Measurements from ENCODE around the gene ALKBH5.

Gene ALKBH5

DNA sequence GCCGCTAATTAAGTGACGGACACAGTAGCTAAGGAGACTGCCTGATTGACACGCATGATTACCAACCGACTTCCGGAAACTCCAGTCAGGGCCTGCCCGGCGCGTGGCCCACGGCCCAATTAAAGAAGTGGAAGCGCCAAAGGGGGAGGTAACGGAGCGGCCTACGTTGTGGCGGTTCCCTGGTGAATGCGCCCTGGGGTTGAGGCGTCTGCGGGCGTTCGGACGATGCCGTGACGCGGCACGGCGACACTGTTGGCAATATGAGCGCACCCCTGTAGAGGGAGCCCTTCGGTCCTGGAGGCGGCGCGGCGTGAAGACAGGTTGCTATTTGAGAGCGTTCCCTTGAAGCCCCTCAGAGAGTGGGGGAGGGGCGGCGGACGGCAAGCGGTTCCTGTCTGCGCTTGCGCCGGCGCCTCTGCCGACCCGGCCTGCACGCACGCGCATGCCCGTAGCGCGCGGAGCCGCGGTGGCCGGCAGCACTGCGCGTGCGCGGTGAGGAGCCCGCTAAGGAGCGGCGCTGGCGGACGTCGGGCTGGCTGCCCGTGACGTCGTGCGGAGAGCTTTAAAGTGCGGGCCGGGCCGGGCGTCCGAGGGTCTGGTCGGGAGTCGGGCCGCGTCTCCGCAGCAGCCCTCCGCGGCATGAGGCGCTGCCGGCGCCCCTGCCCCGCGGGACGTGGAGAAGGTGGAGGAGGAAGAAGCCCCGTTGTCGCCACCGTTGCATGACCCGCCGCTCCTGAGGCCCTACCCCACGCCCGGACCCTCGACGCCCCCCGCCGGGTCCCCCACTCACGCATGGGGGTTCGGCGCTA is at the start of gene ALKBH5:
Gene ALKBH5, plus strand, starts transcription at position 495 of the 809 bp plus-strand sequence. CDS start 416 bp downstream, outside the sequence.
- DNase-seq (ENCODE audit: low spot score), result peak; percentile 99

DNA sequence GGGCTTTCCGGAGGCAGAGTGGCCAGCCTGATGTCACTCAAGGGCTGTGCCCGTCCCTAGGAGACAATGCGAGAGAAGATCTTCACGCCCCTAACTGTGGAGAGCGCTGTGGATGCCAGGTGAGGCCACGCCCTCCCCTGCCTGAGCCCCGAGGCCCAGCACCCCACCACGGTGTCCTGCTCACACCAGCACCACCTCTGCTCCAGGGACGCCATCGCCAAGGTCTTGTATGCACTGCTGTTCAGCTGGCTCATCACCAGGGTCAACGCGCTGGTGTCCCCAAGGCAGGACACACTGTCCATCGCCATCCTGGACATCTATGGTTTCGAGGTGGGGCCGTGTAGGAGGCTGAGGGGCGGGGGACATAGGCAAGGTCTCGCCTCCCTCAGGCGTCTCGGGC is 47.3 kb upstream of the ALKBH5 start:
- no peak for DNase-seq (ENCODE audit: low spot score)

GRCh38 chr17:18138065-18138749 is 45.4 kb upstream of the ALKBH5 start:
- DNase-seq (ENCODE audit: low spot score), result no peak

GRCh38 chr17:18139092-18139491 is 44.5 kb upstream of the ALKBH5 start:
- DNase-seq (ENCODE audit: low spot score), result no peak

GRCh38 chr17:18139498-18139897 is 44.1 kb upstream of the ALKBH5 start:
- no peak for DNase-seq (ENCODE audit: low spot score)

DNA sequence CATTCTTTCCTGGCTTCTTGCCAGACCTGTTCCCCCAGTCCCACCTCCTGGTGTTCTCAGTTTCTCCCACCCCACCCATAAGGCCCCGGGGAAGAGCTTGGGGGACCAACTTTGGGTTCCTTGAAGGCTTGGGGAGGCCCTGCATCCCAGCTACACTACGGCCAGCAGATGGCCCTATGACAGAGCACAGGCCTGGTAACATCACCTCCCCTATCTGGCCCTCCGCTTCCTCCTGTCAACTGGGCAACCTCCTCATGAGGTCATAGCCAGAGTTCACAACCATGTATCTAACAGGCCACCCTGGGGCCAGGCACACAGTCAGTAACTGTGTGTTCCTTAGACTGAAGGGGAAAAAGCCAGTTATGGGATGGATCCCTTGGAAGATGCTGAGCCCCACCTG is 43.7 kb upstream of the ALKBH5 start:
- DNase-seq (ENCODE audit: low spot score), result no peak

DNA sequence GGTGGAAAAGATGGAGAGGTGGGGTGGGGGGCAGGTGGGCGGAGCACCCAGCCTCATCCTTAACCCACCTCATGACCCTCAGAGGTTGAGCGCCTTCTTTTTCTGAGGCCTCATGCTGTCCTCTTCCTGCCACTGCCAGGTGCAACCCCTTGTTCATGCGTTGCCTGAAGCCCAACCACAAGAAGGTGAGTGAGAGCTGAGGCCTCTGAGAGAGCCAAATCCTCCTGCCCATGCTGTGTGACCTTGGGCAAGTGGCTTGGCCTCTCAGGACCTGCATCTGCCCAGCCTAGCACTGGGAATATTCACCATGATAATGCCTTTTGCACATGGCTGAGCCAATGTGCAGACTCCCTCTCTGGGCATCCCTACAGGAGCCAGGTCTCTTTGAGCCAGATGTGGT is 43.0 kb upstream of the ALKBH5 start:
- no peak for DNase-seq (ENCODE audit: low spot score)

DNA sequence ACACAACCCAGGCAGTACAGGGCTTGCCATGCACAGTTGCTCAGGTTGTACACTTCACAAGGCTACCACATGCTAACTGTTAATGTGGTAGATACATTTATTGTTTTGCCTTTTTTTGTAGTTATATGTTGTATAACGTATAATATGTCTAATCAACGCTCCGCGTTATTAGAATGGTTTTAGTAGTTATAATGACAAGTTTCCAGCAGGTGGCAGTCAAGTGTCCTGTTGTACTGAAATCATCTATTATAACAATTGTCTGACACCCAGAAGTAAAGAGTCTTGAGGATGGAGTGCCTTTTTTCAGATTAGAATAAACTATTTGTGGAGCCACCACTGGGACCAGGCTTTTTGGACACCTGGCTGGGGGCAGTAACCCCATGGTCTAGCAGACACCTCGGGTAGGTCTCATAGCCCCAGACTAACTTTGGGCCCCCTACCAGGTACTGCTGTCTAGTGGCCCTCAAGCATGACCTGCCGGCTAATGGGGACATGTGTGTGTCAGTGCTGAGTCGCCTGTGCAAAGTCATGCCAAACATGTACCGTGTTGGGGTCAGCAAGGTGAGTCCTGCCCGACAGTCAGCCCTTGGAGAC is 42.3 kb upstream of the ALKBH5 start:
- DNase-seq (ENCODE audit: low spot score), result peak; percentile 68

- no peak for DNase-seq (ENCODE audit: low spot score)
Observed at GRCh38 chr17:18142417-18142816, 41.2 kb upstream of the ALKBH5 start.

GRCh38 chr17:18143044-18143936 is 40.3 kb upstream of the ALKBH5 start:
- DNase-seq (ENCODE audit: low spot score), result no peak

- DNase-seq (ENCODE audit: low spot score), result no peak
Observed at GRCh38 chr17:18144261-18144660, 39.4 kb upstream of the ALKBH5 start.

DNA sequence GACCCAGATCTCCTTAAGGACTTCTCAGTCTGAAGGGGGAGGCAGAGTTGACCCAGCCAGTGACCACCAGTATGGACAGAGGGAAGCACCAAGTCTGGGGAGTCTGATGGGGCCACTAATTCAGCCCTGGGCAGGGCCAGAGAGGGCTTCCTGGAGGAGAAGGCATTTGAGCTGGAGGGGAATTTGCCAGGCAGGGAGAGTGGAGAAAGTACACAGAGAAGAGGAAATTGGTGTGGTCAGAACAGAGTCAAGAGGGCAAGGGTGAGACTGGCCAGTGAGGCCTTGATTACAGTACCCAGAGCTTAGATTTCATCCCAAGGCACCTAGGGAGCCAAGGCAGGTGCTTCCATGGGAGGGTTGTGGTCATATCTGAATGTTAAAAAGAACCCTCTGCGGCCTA is 38.8 kb upstream of the ALKBH5 start:
- DNase-seq (ENCODE audit: low spot score), result no peak

GRCh38 chr17:18145811-18146210 is 37.8 kb upstream of the ALKBH5 start:
- no peak for DNase-seq (ENCODE audit: low spot score)

DNA sequence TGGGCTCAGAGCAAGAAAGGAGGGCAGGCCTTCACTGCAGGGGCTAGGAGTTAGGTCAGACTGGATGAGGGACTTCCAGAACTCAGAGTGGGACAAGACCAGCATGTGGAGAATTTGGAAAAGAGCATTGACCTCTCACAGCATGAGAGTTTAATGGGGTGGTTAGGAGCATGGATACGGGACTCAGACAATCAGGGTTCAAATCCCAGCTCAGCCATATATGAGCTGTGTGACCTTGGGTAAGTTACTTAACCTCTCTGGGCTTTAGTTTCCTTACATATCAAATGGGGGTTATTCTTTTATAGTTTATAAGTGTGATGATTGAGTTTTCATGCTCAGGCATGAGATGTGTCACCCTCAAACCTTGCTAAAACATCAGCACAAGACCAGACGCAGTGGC is 37.4 kb upstream of the ALKBH5 start:
- no peak for DNase-seq (ENCODE audit: low spot score)

- no peak for DNase-seq (ENCODE audit: low spot score)
Observed at GRCh38 chr17:18146980-18147379, 36.6 kb upstream of the ALKBH5 start.

DNA sequence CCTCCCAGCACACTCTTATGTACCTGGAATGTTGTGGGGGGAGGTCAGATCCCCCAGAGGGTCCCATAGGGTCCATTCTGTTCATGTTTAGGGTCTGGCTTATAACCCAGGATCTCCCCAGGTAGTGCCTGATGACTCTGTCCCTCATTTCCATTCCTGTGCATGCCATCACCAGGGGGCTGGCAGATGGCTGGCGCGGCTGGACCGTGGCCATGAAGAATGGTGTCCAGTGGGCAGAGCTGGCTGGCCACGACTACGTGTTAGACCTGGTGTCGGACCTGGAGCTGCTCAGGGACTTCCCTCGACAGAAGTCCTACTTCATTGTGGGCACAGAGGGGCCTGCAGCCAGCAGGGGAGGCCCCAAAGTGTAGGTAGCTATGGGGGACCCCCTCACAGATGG is 35.0 kb upstream of the ALKBH5 start:
- no peak for DNase-seq (ENCODE audit: low spot score)

DNA sequence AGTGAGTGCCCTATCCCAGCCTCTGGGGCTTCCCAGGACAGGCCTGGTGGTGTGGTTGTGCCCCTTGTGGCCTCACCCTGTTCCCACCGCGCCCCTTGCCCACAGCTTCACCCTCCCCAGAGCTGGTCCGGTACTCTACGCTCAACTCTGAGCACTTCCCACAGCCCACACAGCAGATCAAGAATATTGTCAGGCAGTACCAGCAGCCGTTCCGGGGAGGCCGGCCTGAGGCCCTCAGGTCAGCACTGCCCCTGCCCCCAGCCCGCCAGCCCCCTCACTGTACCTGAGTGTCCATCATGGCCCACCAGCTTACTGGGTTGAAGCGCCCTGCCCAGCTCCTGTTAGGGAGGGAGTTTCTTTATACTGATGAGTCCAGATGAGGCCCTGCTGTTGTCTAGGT is 32.3 kb upstream of the ALKBH5 start:
- DNase-seq (ENCODE audit: low spot score), result no peak

GRCh38 chr17:18155179-18155578 is 28.4 kb upstream of the ALKBH5 start:
- no peak for DNase-seq (ENCODE audit: low spot score)

GRCh38 chr17:18156171-18156975 is 27.3 kb upstream of the ALKBH5 start:
- no peak for DNase-seq (ENCODE audit: low spot score)

DNA sequence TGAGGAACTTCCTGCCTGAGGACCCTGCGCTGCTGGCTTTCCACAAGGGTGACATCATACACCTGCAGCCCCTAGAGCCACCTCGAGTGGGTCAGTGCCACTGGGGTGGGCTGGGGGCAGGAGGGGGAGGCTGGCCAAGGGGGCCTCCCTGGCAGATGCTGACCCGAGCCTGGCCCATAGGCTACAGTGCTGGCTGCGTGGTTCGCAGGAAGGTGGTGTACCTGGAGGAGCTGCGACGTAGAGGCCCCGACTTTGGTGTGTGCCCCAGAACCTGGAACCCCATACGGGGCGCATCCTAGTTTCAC is 26.7 kb upstream of the ALKBH5 start:
- no peak for DNase-seq (ENCODE audit: low spot score)

GRCh38 chr17:18157354-18157985 is 26.2 kb upstream of the ALKBH5 start:
- no peak for DNase-seq (ENCODE audit: low spot score)

Measured in globus pallidus (tissue), 1 donor.